HG03108 (cell line): ENCODE data around the gene ZNF473.
A peak's percentile ranks its signal among the peaks of the same experiment; 100 is the strongest.

Experiments used
- ATAC-seq: cut with Tn5 transposase; IDR thresholded peaks from one replicate; pipeline ENCODE4 v1.9.1; 2021; ENCODE audit warnings: moderate library complexity; ENCODE audit not compliant: unreplicated experiment

Gene ZNF473

DNA sequence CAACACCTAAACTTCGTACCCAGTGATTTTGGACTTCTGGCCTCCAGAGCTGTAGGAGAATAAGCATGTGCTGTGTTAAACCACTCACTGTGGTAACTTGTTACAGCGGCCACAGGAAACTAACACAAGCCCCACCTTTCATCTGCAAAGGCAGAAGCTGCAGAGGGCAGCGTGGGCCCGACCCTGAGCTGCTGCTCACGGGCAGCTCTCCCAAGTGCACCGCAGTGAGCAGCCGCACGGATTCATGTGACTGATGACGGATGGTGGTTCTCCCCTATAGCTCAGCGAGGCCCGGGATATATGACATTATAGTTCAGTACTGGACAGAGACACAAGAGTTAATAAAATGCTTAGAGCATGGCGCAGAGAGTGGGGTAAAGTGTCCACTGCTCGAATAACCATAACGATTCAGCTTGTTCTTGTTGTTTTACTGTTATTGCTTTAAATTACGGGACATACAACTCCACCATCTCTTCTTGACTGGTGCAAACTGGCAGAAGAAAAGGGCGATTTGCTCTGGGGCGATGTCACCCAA, 22.5 kb upstream of the ZNF473 start:
- ATAC-seq = no peak

DNA sequence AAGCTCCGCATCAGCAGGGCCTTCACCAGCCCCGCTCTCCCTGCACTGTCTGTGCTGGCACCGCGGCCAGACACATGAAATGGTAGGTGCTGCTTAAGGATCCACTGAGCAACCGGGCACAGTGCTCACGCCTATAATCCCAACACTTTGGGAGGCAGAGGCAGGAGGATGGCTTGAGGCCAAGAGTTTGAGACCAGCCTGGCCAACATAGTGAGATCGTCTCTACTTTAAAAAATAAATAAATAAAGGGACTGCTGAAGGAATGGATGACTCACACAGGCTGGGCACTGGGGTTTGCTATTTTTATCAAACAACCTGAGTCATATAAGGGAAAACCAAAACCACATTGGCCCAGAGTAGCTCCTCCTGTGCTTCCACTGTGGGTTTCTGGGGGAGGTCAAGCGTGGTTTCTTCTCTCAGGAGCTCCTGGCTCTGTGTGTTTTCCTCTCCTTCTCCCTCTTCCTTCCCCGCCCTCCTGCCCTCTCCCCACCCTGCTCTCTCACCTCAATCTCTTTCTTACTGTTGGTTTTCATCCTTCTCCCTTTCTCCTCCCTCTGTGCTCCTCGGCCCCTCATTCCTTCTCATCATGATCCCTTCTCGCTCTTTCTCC, 21.9 kb upstream of the ZNF473 start:
- peak; percentile 37 for ATAC-seq

DNA sequence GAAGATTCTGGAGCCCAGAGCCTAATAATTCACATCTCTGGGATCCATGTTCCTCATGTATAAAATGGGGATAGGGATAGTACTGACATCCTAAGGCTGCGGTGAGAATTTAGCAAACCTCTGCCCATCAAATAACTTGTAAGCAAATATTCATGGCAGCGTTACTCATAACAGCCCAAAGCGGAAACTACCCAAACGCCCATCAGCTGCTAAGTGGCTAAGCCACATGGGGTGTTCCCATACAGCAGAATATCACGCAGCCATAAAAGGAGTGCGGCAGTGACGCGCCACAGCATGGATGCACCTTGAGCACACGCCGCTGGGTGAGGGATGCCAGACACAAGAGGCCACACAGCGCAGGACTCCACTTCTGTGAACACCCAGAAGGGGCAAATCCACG, 20.4 kb upstream of the ZNF473 start:
- no peak for ATAC-seq

DNA sequence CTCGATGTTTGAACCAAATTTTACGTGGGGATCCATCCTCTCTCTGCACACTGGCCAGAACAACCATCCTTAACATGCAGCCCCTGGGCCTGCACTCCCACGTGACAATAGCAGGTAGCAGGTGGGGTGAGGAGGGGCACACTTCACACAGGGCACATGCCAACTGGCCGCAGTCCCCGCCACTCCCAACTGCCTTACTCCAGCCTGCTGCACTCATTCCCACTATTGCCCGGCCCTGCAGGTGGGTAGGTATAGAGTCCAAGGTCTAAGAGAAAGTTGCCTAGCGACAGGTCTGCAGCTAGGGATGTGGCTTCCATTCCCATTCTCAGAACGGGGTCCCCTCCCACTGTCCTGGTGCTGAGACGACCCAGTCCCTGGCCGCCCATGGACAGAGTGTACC, 18.6 kb upstream of the ZNF473 start:
- no peak for ATAC-seq

DNA sequence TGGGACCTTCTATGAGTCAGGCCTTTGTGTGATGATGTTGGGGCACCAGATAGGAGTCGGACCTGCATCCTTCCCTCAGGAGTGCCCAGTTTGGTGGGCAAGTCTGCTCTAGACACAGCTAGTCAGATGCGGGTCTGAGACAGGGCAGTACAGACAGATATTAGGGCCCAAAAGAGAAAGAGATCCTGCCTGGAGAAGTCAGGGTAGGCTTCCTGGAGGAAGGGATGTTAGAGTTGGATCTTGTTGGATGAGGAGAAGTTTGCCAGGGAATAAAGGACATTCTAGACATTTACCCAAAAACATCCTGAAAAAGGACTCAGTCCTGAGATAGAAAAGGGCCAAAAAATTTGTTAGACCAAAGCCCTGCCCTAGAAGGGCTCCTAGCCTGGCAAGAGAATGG, 17.9 kb upstream of the ZNF473 start:
- no peak for ATAC-seq

DNA sequence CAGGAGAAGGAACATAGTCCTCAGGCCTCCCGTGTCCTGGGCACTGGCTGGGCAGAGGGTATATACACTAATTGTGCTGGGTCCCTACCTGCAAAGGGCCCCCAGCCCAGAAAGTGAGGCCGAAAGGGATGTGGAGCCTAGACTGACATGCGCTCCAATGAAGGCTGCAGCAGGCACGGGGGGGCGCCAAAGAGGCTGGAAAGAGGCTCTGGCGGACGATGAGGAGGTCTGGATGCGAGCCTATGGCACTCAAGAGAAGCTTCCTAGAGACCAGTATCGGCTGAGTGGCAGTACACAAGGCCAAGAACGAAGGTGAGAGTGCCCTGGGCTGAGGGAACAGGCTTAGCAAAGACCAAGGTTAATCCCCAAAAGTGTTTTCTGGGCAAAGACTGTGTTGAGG, 17.3 kb upstream of the ZNF473 start:
- no peak for ATAC-seq

DNA sequence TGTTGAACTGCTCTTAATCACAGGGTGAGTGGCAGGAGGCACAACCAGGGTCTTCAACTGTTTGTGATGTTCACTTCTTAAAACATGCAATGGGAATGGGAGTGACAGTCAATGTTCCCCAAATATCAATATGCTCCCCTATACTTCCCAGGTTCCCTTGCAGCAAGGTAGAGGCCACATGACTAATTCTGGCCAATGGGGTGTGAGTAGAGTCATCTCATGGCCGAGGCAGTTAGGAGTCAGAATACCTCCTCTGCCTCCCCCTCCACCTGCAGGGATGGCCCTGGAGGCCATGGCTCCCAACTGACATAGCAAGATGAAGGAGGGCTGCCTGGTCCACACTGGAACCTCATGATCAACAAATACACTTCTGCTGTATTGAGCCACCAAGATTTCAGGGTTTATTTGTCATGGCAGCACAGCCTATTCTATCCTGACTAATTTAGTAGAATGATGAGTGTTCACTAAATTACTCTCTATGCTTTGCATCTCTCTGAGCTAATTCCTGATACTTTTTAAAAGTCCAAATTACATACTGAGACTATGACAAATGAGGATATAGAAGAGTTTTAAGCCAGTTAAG, 9.5 kb upstream of the ZNF473 start:
- no peak for ATAC-seq

- no peak for ATAC-seq
Observed at GRCh38 chr19:50020481-50020880, 5.3 kb upstream of the ZNF473 start.

- no peak for ATAC-seq
Observed at GRCh38 chr19:50022823-50023222, 3.0 kb upstream of the ZNF473 start.

DNA sequence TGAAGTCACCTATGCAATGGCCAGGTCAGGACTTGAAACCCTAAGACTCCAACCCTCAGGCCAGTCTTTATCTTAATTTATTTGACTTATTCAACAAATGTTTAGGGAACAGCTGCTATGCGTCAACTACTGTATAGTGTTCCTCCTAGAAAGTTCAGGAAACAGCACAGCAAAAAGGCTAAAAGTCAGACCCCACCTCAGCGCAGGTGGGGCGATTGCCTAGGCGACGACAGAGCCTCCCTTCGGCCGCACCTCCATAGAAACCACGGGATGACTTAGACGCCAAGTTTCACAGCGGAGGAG, 1.1 kb upstream of the ZNF473 start:
- no peak for ATAC-seq

DNA sequence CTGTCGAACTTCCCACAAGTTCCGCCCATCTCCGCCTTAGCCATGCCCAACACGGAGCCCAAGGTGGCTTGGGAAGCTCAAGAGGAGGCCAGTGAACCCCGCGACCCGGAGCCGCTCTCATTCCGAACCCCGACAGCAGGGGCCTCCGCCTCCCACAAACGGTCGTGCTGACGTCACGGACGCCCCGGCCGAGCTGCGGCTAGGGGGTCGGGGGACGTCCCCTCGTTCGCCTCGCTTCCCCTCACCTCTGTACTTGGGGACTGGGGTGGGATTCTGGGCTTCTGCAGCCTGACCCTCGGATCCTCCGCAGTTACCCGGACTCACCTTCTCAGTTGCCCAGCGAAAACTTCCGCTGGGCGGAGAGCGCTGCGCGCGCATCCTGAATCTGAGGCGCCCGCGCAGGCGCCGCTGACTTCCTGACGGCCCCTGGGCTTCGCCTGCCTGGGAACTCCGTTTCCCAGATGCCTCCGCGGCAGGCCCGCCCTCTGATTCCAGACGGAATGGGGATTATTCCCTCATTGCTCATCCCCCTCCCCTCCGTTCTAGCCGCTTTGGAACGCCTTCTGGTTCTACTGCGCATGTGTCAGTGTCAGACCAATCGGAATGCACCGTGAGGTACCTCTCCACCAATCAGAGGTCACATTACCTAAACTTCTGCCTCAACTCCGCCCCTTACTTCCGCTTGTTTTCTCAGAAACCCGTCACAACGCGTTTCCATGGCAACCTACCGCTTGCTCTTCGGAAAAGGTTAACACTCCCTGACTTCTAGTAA, 597 bp upstream of the ZNF473 start, which contains the start of gene VRK3:
VRK3 (minus strand) TSS at position 351 of the 772 bp plus-strand sequence. CDS start 9,210 bp downstream, outside the sequence.
- ATAC-seq = peak; percentile 83

- no peak for ATAC-seq
Observed at GRCh38 chr19:50026550-50026906, 723 bp downstream of the ZNF473 start.

GRCh38 chr19:50030225-50030624, 4.4 kb downstream of the ZNF473 start:
- ATAC-seq = no peak

GRCh38 chr19:50030937-50031336, 5.1 kb downstream of the ZNF473 start:
- ATAC-seq = no peak

GRCh38 chr19:50036908-50037307, 11.1 kb downstream of the ZNF473 start:
- no peak for ATAC-seq

GRCh38 chr19:50039968-50040367, 14.2 kb downstream of the ZNF473 start:
- no peak for ATAC-seq

- ATAC-seq = no peak
Observed at GRCh38 chr19:50040967-50041366, 15.2 kb downstream of the ZNF473 start.

DNA sequence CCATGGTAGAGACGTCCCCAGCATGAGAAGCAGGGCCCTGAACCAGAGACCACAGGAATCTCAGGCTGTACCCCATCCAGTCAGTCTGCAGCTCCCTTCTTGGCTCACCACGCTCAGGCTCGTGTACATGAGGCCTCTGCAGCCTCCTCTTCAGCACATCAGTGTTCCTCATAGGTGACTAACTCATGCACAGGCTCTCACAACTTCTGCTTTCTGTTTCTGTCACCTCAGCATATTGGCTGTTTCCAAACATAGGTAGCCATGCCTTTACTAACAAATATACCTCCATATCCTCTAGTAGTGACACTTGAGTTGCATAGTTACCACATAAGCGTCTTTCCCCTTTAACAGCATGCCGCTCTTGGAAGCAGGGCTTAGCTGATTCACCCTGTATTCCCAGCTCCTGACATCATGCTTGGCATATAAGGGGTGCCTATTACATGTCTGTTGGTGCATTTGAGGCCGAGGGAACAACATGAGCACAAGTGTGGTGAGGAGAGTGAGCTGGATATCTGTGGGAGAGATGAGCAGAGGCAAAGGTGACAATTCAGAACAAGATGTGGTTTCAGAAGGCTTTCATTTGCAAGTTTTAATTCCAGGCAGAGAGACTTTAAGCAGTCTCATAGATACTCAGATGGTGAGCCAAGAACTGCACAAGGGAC, 16.7 kb downstream of the ZNF473 start:
- no peak for ATAC-seq

- no peak for ATAC-seq
Observed at GRCh38 chr19:50043967-50044366, 18.2 kb downstream of the ZNF473 start.

GRCh38 chr19:50044922-50045321, 19.1 kb downstream of the ZNF473 start:
- no peak for ATAC-seq

- ATAC-seq = no peak
Observed at GRCh38 chr19:50046649-50047503, 21.1 kb downstream of the ZNF473 start.
